ENCODE measurements around the gene MEIOSIN. TPM values are rescaled to one million over a fixed set of nuclear protein-coding genes. Genes with fewer than 3 reads are reported as not detected.

MEIOSIN gene
- total RNA-seq, 2 donors from 2014 or later, result 0.21 to 0.24 TPM

DNA sequence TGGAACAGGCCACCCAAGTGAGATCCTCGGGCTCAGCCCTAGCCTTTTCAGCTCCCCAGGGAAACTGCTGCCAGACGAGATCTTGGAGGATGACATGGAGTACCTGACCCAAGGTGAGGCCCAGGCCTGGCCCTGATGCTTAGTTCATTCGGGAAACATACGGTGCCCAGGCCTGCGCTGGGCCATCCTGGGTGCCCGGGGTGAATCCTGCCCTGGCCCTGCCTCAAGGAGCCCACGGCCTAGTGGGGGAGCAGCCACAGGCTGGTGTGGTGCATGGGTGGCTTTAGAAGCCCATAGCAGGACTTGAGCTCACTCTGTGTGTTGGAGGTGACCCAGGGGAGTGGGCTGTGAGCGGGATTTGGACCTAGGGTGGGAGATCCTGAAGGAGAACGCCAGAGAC, 25.7 kb downstream of the MEIOSIN start:
- DNase-seq (no peak), ATAC-seq (no peak)
- intact Hi-C loops (cut with DNase I), result no loop called here

DNA sequence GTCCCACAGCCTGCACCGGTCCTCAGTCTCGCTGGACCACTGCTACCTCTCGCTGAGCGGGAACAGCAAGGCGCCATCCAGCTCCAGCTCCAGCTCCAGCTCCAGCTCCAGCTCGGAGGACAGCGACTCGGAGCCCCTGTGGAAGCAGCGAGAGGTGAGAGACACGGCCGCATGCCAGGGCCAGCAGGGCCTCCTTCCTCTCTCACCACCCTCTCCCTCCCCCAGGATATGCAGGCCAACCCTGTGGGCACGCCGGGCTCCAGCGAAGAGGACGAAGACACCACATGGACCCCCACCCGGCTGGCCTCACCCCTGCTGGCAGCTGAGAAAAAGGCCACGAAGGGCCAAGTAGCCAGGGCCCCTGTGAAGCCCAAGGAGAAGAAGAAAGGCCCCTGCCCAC, 28.5 kb downstream of the MEIOSIN start:
- intact Hi-C loops (cut with DNase I), result no loop called here
- DNase-seq, result peak; percentile 51
- ATAC-seq, result no peak

DNA sequence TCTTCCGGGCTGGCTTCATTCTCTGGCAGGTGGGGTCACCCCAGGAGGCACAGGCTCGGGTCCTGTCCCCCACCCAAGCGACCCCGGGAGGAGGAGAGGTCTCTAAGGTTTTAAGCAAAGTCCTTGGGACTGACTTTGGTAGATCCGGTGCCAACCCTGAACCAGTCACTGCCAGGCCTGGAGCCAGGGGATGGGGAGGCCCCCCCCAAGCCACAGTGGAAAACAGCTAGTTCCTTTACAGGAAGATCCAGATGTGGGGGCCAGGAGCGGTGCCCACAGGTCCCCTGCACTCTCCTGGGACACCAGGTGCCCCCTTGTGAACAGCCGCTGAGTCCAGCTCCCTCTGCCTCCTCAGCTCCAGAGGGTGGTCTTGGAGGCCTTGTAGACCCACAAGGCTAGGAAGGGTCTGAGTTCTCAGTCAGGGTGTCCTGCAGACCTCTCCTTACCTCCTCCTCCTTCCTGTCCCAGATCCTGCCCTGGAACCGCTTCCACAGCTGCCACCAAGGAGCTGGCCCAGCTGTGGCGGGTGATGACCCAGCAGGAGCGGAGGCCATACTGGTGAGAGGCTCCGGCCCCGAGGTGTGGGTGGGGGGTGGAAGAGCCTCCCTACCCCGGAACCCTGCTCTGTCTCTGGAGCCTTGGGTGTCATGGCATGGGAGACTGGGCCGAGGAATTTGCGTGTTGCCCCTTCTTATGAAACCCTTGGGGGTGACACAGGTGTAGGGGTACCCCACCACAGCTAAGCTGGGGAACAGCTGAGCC, 29.8 kb downstream of the MEIOSIN start:
- intact Hi-C loops (cut with DNase I), result no loop called here
- DNase-seq, result no peak

DNA sequence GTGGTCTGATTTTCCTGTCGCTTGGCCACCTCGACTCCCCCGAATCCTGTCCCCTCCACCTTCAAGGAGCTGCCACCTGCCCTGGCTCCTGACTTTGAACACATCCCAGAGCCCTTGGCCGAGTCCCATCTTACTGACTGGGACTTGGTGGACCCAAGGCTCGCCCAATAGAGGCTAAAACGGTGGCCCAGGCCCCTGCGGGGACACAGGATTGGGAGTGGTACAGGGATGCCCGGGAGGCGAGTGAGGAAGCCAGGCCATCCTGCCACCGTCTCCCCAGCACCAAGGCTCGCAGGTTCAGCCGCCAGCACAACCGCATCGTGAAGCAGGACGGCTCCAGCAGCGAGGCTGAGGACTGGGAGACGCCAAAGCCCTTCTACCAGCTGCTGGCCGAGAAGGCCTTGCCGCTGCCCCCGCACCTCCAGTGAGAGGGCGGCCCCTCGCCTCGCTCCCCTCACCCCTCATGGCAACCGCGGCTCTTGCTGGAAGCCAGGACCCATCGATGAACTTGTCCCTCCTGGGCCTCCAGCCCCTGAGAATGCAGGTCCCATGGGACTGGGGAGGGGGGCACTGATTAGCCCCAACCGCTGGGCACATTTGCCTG, 30.6 kb downstream of the MEIOSIN start:
- ATAC-seq, result no peak
- DNase-seq, result no peak
- intact Hi-C loops (cut with DNase I), result no loop called here

More for the DNA sequence above, 29.8 kb downstream of the MEIOSIN start:
- ATAC-seq, result no peak

DNA sequence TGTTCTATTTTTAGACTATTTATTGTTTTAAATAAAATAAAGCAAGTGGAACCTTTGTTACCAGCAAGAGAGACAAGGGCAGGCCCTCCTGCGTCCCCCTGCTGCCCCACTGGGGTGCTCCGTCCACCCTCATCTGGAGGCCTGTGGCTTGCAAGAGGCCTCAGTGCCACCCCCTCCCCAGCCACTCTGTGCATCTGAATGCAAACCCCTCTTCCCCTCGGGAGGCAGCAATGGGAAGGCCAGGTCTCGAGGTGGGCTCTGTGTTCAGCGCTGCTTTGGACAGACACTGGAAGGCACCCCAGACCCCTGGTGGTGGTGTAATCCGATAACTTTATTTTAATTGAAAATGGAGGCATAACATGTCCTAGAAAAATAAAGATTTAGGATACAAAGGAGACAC, 31.2 kb downstream of the MEIOSIN start:
- DNase-seq, result no peak
- intact Hi-C loops (cut with DNase I), result no loop called here

DNA sequence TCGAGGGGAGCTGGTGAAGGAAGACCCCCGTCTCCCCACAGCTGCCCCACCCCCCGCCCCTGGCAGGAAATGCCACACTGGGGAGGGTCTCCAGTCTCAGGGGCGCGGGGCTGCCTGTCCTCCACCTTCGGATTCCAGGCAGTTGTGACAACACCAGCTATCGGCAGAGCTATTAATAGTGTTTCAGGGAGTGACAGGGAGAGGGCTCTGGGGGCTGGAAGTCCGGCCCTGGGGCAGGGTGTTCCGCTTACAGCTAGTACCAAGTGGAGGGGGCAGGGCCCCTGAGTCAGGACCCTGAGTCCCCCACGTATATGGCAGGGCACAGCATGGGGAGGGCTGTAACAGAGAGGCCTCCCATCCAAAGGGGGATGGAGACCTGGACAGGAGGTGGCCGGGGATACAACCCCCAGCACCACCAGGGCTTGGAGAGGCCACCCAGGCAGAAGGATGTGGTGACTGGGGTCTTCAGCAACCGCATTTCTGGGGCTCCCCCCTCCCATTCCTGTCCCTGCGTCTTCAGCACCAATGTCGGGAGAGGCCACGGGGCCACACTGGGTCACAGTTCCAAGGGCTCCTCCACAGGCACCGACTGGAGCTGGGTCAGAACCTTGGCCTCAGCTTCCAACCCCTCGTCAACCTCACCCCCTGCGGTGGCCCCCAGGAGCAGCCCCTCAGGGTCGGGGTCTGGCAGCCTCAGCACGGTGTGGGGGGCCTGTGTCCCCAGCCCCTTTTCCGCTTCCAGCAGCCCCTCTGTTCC, 31.9 kb downstream of the MEIOSIN start:
- DNase-seq (peak; percentile 66), ATAC-seq (peak in 1 of 2 donors; percentile 0)
- intact Hi-C loops (cut with DNase I), result loop anchor here (5.0 kb wide), 1 partner anchor 48 kb away; no protein-coding TSS in a partner anchor

More for the DNA sequence above, 31.2 kb downstream of the MEIOSIN start:
- no peak for ATAC-seq

DNA sequence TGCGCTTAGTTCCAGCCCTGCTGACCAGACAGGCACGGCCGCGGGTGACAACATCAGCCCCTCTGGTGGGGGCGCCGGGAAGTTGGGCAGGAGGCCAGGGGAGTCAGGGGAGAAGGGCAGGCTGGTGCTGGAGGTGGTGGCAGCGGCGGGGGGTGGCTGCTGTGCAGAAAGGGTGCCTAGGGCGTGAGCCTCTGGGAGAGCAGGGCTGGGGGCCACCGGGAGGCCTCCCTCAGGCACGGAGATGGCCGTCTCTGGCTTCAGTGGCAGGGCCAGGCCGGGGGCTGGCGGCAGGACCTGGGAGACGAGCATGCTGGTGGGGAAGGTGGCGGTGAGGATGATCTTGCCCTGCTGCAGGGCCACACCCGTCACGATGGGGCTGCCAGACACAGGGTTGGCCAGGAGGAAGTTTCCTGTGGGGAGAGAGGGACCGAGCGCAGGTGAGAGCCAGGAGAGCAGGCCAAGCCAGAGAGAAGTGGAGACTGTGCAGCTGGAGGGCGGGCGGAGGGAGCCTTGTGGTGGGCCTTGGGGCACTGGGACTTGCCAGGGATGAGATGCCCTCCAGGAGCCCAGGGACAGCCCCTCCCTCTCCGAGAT, 32.6 kb downstream of the MEIOSIN start:
- intact Hi-C loops (cut with DNase I), result loop anchor here (5.0 kb wide), 1 partner anchor 48 kb away; no protein-coding TSS in a partner anchor
- no peak for ATAC-seq
- no peak for DNase-seq

DNA sequence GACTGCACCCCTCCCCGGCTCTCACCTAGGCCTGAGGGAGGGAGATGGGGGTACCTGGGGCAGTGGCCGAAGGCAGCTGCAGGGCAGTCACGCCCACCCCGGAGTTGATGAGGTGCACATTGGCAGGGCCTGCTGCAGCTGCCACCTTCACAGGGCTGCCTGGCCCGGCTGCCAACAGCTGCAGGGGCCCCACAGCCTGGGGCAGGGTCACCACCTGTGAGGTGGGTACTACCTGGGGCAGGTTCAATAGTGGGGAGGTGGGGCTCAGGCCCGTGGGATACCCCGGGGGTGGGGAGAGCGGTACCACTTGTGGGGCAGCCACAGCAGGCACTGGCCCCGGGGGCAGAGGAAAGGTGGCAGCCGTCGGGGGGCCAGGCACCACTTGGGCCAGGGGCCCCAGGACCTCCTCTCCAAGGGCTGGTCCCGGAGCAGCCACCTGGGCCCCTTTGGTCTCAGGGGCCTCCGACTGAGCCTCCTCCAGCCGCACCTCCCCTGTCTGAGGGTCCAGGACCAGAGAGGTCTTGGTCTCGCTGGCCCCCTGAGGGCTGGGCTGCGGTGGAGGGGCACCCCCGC, 33.1 kb downstream of the MEIOSIN start:
- DNase-seq, result no peak
- intact Hi-C loops (cut with DNase I), result loop anchor here (5.0 kb wide), 1 partner anchor 49 kb away; no protein-coding TSS in a partner anchor
- ATAC-seq, result no peak

DNA sequence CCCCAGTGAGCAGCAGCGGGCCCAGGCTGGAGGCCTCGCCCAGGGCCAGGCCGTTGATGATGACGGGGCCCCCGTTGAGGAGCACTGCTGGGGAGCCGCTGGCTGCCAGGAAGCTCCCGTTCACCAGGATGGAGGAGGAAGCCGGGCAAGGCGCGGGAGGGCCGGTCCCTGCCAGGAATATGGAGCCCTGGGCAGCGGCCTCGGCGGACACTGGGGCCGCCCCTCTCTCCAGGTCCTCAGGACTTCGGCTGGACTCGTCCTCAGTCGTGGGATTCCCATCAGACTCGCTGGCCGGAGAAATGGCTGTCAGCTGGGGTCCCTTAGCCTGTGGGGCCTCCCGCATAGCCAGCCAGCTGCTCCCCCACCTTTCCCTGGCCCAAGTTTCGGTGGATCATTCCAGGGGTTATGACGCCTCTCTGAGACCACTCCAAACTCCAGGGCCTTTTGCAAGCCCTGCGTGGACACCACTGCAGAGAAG, 33.7 kb downstream of the MEIOSIN start:
- DNase-seq (peak; percentile 63), ATAC-seq (no peak)
- intact Hi-C loops (cut with DNase I), result loop anchor here (5.0 kb wide), 1 partner anchor 50 kb away; no protein-coding TSS in a partner anchor

DNA sequence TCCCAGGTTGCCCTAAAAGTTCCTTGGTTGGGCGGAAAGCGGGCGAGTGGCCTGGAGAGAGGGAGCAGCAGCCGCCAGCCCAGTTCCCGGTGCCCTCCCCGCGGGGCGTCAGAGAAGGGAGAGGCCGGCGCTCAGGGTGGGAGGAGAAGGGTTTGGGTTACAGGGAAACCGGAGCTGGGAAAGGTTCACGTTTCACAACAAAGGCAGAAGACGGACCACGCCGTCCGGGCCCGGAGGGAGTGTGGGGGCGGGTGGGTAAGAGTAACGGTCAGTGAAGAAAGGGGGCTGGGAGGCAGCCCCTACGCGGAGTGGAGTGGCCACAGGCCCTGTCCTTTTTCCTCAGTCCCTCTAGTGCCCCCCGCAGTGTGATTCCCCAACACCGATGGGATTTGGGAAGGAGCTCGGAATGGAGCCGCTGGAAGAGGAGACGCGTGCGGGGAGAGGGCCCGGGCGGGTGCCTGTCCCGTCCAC, 34.2 kb downstream of the MEIOSIN start:
- ATAC-seq, result peak; percentile 4 to 6
- peak; percentile 81 for DNase-seq
- intact Hi-C loops (cut with DNase I), result loop anchor here (5.0 kb wide), 1 partner anchor 50 kb away; no protein-coding TSS in a partner anchor

DNA sequence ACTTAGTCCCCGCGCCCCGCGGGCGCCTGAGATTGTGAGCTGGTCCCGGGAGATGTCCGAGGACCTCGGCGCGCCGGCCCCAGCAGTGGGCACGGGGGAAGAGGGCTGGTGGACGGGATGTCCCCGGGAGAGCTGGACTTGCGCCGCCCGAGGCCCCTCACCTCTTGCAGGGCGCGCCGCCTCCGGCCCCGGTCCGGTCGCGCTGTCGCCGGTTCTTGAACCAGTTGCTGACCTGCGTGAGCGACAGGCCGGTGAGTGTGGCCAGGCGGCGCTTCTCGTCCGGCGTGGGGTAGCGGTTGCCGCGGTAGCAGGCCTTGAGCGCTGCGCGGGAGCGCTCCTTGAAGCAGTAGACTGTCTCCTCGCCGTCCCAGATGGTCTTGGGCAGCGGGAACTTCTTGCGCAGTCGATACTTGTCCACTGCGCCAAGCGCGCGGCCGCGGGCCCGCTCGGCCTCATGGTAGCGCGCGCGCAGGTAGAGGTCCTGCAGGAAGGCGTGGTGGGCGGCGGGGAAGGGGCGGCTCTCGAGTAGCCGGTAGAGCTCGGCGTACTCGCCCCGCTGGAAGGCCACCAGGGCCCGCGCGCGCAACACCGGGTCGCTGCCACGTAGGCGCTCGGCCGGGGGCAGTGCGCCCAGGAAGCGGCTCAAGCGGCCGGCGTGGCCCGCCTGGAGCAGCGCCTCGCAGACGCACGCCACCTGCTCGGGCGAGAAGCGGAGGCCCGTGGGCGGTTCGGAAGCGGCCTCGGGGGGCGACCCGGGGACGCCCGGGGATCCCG, 34.8 kb downstream of the MEIOSIN start:
- DNase-seq (peak; percentile 75), ATAC-seq (peak; percentile 1 to 2)
- intact Hi-C loops (cut with DNase I), result loop anchor here (5.0 kb wide), 1 partner anchor 51 kb away; no protein-coding TSS in a partner anchor

DNA sequence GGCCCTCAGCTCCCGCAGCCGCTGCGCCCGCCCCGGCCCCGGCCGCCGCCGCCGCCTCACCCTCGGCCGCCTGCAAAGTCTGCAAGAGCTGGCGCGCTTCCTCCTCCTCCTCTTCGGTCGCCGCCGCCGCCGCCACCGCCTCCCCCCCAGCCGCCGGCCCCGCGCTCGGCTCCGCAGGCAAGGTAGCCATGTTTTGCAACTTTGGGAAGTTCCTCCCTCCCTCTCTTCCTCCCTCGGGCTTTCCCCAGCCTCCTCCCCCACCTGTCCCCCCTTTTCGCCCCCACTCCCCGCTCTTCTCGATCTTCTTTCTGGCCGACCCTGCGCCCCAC, 35.4 kb downstream of the MEIOSIN start:
- no peak for DNase-seq
- intact Hi-C loops (cut with DNase I), result loop anchor here (5.0 kb wide), 1 partner anchor 51 kb away; no protein-coding TSS in a partner anchor
- no peak for ATAC-seq

DNA sequence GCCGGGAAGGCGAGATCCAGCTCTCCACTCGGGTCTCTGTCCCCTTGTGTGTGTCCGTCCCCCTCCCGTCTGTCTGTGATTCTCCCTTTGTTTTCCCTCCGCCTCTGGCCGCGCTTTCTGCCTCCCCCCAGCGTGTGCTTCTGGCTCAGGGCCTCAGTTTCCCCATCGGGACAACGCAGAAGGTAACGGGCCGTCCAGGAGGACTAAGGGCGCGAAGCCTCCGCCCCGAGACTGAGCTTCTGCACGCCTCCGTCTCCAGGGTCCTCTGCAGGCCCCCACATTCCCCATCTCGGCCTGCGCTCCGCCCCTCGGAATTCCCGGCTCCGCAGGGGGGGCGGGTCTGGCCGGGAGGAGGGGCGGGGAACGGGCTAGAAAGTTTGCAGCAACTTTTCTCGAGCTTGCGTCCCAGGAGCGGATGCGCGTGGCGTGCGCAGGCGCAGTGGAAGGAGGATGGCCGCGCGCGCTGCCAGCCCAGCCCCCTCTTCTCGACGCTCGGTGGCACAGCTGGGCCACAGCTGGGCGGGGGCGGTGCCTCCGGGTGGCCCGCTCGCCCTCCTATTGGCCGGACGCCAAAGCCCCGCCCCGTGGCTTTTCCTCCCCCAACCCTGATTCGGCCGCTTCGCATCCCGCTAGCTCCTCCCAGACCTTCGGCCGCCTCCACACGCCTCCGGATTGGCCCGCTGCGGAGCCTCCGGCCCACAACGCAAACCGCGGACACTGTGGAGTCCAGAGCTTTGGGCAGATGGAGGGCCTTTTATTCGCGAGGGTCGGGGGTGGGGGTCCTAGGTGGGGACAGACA, 35.9 kb downstream of the MEIOSIN start, which contains the start of gene SIX5:
TSS of gene SIX5 (minus strand) at position 269 of the 799 bp plus-strand sequence. CDS start 408 bp downstream, outside the sequence.
- ATAC-seq, result peak; percentile 58 to 71
- intact Hi-C loops (cut with DNase I), result loop anchor here (5.0 kb wide), 1 partner anchor 52 kb away; no protein-coding TSS in a partner anchor
- DNase-seq, result peak; percentile 98

DNA sequence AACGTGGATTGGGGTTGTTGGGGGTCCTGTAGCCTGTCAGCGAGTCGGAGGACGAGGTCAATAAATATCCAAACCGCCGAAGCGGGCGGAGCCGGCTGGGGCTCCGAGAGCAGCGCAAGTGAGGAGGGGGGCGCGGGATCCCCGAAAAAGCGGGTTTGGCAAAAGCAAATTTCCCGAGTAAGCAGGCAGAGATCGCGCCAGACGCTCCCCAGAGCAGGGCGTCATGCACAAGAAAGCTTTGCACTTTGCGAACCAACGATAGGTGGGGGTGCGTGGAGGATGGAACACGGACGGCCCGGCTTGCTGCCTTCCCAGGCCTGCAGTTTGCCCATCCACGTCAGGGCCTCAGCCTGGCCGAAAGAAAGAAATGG, 36.6 kb downstream of the MEIOSIN start:
- ATAC-seq (peak in 1 of 2 donors; percentile 0), DNase-seq (peak; percentile 66)
- intact Hi-C loops (cut with DNase I), result loop anchor here (5.0 kb wide), 1 partner anchor 53 kb away; no protein-coding TSS in a partner anchor

DNA sequence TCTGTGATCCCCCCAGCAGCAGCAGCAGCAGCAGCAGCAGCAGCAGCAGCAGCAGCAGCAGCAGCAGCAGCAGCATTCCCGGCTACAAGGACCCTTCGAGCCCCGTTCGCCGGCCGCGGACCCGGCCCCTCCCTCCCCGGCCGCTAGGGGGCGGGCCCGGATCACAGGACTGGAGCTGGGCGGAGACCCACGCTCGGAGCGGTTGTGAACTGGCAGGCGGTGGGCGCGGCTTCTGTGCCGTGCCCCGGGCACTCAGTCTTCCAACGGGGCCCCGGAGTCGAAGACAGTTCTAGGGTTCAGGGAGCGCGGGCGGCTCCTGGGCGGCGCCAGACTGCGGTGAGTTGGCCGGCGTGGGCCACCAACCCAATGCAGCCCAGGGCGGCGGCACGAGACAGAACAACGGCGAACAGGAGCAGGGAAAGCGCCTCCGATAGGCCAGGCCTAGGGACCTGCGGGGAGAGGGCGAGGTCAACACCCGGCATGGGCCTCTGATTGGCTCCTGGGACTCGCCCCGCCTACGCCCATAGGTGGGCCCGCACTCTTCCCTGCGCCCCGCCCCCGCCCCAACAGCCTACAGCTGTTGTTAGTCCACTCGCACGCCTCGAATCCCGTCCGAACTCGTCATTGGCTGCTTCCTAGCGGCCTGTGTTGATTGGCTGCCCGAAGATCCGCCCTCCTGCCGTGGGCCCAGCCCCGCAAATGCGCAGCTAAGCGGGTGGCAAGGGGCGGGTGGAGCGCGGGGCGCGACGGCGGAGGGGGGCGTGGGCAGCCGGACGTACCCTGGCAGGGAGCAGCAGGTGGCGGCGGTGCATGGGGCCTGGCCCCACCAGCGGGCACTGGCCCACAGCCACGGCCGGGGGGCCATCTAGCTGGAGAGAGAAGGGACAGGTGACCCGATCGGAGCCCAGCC, 37.2 kb downstream of the MEIOSIN start:
- DNase-seq, result peak; percentile 98
- ATAC-seq, result peak; percentile 66 to 77
- intact Hi-C loops (cut with DNase I), result no loop called here

Measured in left cardiac atrium (tissue), 4 donors.